ENCODE data around the gene ABI1. TPM values are rescaled to one million over a fixed set of nuclear protein-coding genes. Genes with fewer than 3 reads are reported as not detected.

The ABI1 gene
- total and polyA plus RNA-seq, 2 donors (not counting 1 experiment from before 2014, with no cell fraction given) = 29.4 to 74.3 TPM

DNA sequence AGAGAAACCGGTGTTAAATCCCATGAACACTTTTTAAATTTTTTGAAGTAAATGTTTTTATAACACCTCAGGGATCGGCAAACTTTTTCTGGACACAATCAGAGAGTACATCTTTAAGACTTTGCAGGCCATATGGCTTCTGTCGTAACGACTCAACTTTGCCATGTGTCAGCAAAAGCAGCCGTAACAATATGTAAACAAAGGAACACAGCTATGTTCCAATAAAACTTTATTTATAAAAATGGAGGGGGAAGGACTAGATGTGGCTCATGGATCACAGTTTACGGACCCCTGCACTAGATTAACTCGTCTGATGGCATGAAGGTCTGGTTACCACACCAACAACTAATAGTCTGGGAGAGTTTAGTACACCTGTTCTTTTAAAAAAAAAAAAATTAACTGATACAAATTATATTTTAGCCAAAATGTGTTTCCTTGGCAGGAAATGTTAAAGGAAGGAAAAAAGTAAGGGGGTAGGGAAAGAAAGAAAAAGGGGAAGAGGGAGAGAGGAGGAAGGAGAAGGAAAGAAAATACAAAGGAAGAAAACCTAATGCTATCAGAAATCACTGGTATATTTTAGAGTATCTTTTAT, 50.2 kb downstream of the ABI1 start:
- Histone ChIP-seq H3K27ac (ENCODE audit: insufficient read depth, low read length) (no peak overlapping the region), H3K4me3 (replicated peaks in 1 of 4; ENCODE audit: control extremely low read depth in 1 of 4, insufficient read depth in 1 of 4, low read depth in 3 of 4, low read length in 4 of 4) (no peak overlapping the region), H3K27me3 (ENCODE audit: control insufficient read depth, insufficient read depth, low read length) (no peaks in the 10 kb centered on the region)

DNA sequence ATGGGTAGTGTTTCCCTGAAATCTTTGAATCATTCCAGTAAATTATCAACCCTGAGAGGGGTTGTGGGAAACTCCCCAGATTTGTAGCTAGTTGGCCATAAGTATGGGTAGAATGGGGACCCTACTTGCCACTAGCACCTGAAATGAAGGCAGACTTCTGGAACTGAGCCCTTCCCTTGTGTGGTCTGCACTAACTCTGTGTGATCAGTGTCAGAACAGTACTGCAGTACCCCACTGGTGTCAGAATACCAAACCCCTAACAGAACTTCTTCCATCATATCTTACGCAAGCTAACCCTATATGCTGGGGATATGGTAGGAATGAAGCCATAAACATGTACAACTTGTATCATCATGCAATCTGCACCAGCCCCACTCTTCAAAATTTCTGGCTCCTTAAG, 50.8 kb downstream of the ABI1 start:
- Histone ChIP-seq H3K9ac (ENCODE audit: insufficient read depth, low read length) (no peak overlapping the region), H3K79me2 (ENCODE audit: control insufficient read depth, insufficient read depth, low read length) (peaks cover 26% of the 10 kb centered on the region), H3K4me1 (ENCODE audit: control insufficient read depth, extremely low read depth, insufficient read depth, low read length) (peaks cover 3% of the 10 kb centered on the region), H3K36me3 (ENCODE audit: control insufficient read depth, insufficient read depth, low read length) (no peaks in the 10 kb centered on the region), H3K4me3 (replicated peaks in 1 of 4; ENCODE audit: control extremely low read depth in 1 of 4, insufficient read depth in 1 of 4, low read depth in 3 of 4, low read length in 4 of 4) (no peak overlapping the region), H3K9me3 (ENCODE audit: control insufficient read depth, insufficient read depth, low read depth, low read length) (no peaks in the 10 kb centered on the region), H3K27ac (ENCODE audit: insufficient read depth, low read length) (no peak overlapping the region), H2AFZ (ENCODE audit: low read length) (no peak overlapping the region), H4K20me1 (ENCODE audit: control insufficient read depth, extremely low read depth, insufficient read depth, low read length) (no peaks in the 10 kb centered on the region), H3K27me3 (ENCODE audit: control insufficient read depth, insufficient read depth, low read length) (no peaks in the 10 kb centered on the region), H3K4me2 (ENCODE audit: extremely low read depth, insufficient read depth, low read length) (no peak overlapping the region)
- no peak for DNase-seq (ENCODE audit: low read depth in 2 of 2)
- TF ChIP-seq, protein P1, sequence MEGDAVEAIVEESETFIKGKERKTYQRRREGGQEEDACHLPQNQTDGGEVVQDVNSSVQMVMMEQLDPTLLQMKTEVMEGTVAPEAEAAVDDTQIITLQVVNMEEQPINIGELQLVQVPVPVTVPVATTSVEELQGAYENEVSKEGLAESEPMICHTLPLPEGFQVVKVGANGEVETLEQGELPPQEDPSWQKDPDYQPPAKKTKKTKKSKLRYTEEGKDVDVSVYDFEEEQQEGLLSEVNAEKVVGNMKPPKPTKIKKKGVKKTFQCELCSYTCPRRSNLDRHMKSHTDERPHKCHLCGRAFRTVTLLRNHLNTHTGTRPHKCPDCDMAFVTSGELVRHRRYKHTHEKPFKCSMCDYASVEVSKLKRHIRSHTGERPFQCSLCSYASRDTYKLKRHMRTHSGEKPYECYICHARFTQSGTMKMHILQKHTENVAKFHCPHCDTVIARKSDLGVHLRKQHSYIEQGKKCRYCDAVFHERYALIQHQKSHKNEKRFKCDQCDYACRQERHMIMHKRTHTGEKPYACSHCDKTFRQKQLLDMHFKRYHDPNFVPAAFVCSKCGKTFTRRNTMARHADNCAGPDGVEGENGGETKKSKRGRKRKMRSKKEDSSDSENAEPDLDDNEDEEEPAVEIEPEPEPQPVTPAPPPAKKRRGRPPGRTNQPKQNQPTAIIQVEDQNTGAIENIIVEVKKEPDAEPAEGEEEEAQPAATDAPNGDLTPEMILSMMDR (conservative IDR thresholded peaks at IDR 0.05 in 1 of 2, IDR thresholded peaks at IDR 0.05 in 1 of 2; ENCODE audit: low read depth in 1 of 2, low read length in 2 of 2) = no peak
- no peak for TF ChIP-seq EZH2 (IDR thresholded peaks at IDR 0.05; ENCODE audit: low read length, missing control alignments)

More for the DNA sequence above, 50.2 kb downstream of the ABI1 start:
- no peaks in the 10 kb centered on the region for H4K20me1 ChIP-seq (ENCODE audit: control insufficient read depth, extremely low read depth, insufficient read depth, low read length)
- H3K4me1 ChIP-seq (ENCODE audit: control insufficient read depth, extremely low read depth, insufficient read depth, low read length) = peaks cover 3% of the 10 kb centered on the region
- no peak overlapping the region for H3K4me2 ChIP-seq (ENCODE audit: extremely low read depth, insufficient read depth, low read length)
- peaks cover 25% of the 10 kb centered on the region for H3K79me2 ChIP-seq (ENCODE audit: control insufficient read depth, insufficient read depth, low read length)
- H3K9ac ChIP-seq (ENCODE audit: insufficient read depth, low read length) = no peak overlapping the region
- DNase-seq (ENCODE audit: low read depth in 2 of 2) = peak in 1 of 2 donors; percentile 22
- no peaks in the 10 kb centered on the region for H3K36me3 ChIP-seq (ENCODE audit: control insufficient read depth, insufficient read depth, low read length)
- no peak overlapping the region for H2AFZ ChIP-seq (ENCODE audit: low read length)
- H3K9me3 ChIP-seq (ENCODE audit: control insufficient read depth, insufficient read depth, low read depth, low read length) = no peaks in the 10 kb centered on the region
- no peak for TF ChIP-seq EZH2 (IDR thresholded peaks at IDR 0.05; ENCODE audit: low read length, missing control alignments)
- TF ChIP-seq, protein P1 (conservative IDR thresholded peaks at IDR 0.05 in 1 of 2, IDR thresholded peaks at IDR 0.05 in 1 of 2; ENCODE audit: low read depth in 1 of 2, low read length in 2 of 2) = no peak

DNA sequence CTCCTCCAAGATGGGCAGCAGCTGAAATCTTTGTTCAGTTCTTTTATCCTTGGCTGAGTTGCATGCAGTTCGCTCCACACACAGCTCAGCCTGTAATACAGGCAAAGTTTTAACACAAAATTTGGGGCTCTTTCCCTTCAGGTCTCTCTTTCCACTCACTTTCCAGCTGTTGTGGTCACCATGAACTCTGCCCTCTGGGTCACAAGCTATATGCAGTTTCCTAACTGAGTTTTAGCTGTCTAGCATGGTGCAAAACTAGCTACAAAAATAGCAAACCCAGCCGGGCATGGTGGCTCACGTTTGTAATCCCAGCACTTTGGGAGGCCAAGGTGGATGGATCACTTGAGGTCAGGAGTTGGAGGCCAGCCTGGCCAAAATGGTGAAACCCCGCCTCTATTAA, 53.2 kb downstream of the ABI1 start:
- peaks cover 35% of the 10 kb centered on the region for H3K79me2 ChIP-seq (ENCODE audit: control insufficient read depth, insufficient read depth, low read length)
- no peak for DNase-seq (ENCODE audit: low read depth in 2 of 2)
- no peak for TF ChIP-seq EZH2 (IDR thresholded peaks at IDR 0.05; ENCODE audit: low read length, missing control alignments)
- TF ChIP-seq, protein P1 (conservative IDR thresholded peaks at IDR 0.05 in 1 of 2, IDR thresholded peaks at IDR 0.05 in 1 of 2; ENCODE audit: low read depth in 1 of 2, low read length in 2 of 2) = no peak
- no peaks in the 10 kb centered on the region for H3K9me3 ChIP-seq (ENCODE audit: control insufficient read depth, insufficient read depth, low read depth, low read length)
- H3K4me3 ChIP-seq (replicated peaks in 1 of 4; ENCODE audit: control extremely low read depth in 1 of 4, insufficient read depth in 1 of 4, low read depth in 3 of 4, low read length in 4 of 4) = no peak overlapping the region
- no peaks in the 10 kb centered on the region for H3K36me3 ChIP-seq (ENCODE audit: control insufficient read depth, insufficient read depth, low read length)
- no peak overlapping the region for H3K4me2 ChIP-seq (ENCODE audit: extremely low read depth, insufficient read depth, low read length)
- H3K9ac ChIP-seq (ENCODE audit: insufficient read depth, low read length) = no peak overlapping the region
- no peak overlapping the region for H2AFZ ChIP-seq (ENCODE audit: low read length)
- no peaks in the 10 kb centered on the region for H4K20me1 ChIP-seq (ENCODE audit: control insufficient read depth, extremely low read depth, insufficient read depth, low read length)
- no peaks in the 10 kb centered on the region for H3K27me3 ChIP-seq (ENCODE audit: control insufficient read depth, insufficient read depth, low read length)
- peaks cover 3% of the 10 kb centered on the region for H3K4me1 ChIP-seq (ENCODE audit: control insufficient read depth, extremely low read depth, insufficient read depth, low read length)
- no peak overlapping the region for H3K27ac ChIP-seq (ENCODE audit: insufficient read depth, low read length)

All from fibroblast of lung (primary cell).